ENCODE measurements around the gene CDK5RAP1.

- no peak for TF ChIP-seq EZH2 (IDR thresholded peaks at IDR 0.05; ENCODE audit: borderline replicate concordance, low read depth, low read length, severe bottlenecking)
- TF ChIP-seq JUN (IDR thresholded peaks at IDR 0.05; ENCODE audit: borderline replicate concordance, insufficient read depth, insufficient read length, low read depth) = no peak
- no peak for TF ChIP-seq CTCF (IDR thresholded peaks at IDR 0.05; ENCODE audit: extremely low read depth in 1 of 2, insufficient read depth in 1 of 2, low read depth in 1 of 2, low read length in 2 of 2)
- TF ChIP-seq POLR2AphosphoS5 (IDR thresholded peaks at IDR 0.05; ENCODE audit: insufficient read depth, low read depth, low read length) = peak; percentile 3
- TF ChIP-seq POLR2A (IDR thresholded peaks at IDR 0.05; ENCODE audit: low read depth, low read length) = no peak
- TF ChIP-seq MYC (IDR thresholded peaks at IDR 0.05; ENCODE audit: low read depth, low read length) = no peak
- no peak for TF ChIP-seq GATA2 (IDR thresholded peaks at IDR 0.05; ENCODE audit: insufficient read depth, insufficient read length, low read depth, low read length)
- TF ChIP-seq MAX (IDR thresholded peaks at IDR 0.05; ENCODE audit: insufficient read depth, insufficient read length) = no peak
Observed at GRCh38 chr20:33443512-33444239, 42.4 kb upstream of the CDK5RAP1 start, which contains the start of gene SNTA1.

All from endothelial cell of umbilical vein (primary cell).